Measurements from ENCODE around the gene PDGFRA. TPM values are rescaled to one million over a fixed set of nuclear protein-coding genes. Genes with fewer than 3 reads are reported as not detected.

The PDGFRA gene
- total and polyA plus RNA-seq, 10 of the 15 experiments (the other 5 are each of a cell fraction or from before 2014, with no cell fraction given) = 0.01 to 0.28 (median 0.06) TPM; not detected in 5

DNA sequence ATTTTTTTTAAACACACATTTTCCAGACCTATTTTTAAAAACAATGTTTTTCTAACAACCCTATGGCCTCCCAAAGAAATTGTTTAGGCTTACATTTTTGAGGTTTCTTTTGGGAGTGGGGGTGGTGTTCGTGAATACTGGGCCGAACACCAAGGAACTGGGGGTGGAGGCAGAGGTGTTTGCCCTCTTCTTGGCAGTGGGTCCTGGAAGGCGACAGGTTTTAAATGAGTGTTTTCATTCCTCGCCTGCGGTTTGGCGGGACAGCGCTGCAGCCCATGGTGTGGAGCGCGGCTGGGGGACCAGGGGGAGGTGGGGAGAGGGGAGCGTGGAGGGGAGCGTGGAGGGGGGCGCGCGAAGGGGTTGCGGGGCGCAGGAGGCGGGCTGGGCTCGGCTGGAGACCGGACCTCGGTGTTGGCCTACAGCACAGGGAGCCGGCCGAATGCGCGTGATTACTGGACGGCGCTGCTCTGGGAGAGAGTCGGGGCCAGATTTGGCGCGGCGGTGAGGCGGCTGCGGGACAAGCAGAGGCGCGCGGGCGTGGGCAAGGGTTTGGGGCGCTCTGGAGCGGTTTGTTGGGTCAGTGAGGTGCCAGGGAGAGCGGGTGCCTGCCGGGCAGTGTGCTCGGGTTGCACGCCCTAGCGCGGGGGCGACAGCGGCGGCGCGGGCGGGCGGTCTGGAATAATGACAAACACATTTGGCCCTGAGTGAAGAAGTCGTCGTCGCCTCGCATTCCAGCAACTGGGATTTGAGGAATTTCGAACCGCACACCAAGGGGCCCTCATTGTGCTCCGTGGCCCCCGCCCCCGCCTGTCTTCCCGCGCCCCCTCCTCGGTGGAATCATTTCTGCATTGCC, 764 bp downstream of the PDGFRA start (continued):
- no peak for TF ChIP-seq NR2F1 (conservative IDR thresholded peaks at IDR 0.05)

DNA sequence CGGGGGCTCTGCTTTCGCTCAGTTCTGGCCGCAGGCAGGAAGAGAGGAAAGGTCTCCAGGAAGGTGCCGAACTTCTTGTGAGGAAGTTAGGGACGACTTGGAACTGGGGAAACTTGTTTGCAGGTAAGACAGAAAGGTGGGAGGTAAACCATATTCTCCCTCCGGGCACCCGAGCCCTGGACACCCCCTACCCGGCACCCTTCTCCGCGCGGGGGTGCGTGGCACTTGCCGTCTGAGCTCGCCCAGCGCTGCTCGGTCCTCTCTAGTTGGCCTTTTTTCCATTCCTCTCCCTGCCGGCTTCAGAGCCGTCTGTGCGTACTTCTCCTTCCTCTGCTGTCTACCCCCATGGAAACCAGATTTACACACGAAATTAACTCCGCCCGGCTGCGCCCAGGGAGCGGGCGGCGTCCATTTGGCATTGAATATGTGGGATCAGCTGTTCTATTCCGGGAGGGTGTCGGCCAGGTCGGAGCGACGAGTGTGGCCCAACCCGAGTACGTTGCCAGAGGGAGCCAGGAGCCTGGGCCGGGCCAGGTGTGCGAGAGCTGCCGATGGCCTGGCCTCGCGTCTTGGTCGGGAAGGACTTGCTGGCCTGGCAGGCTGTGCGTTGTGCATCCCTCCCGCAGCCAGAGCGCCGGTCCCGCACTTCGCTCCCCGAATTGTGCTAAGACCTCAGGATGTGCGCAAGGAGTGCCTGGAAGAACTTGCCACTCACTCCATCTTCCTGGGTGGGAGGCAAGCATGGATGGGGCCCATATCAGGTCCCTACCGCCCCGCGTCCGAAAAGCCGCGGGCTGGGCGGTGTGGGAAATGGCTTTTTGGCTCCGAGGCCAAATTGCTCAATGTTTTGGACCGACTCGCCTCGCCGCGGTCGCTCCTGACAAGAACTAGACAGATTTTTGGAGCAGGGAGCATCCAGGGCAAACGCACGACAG, 1.7 kb downstream of the PDGFRA start:
- BruUV-seq (replicated peaks) = no TSS peak

More for the DNA sequence above, 1.7 kb downstream of the PDGFRA start:
- ChIA-PET CTCF (interaction anchor here (1.7 to 4.5 kb wide), 3 partner anchors 300 to 525 kb away, joined by 4 to 68 read pairs (median 44); no protein-coding TSS in a partner anchor), RAD21 (ENCODE audit: unreplicated experiment) (interaction anchor here (1.0 to 3.8 kb wide), 2 partner anchors 322 to 1214 kb away, joined by 4 to 19 read pairs; no protein-coding TSS in a partner anchor), POLR2A (no interaction called here), SMC1A (ENCODE audit: uncharacterized antibody, unreplicated experiment) (no interaction called here)
- H3K79me2 ChIP-seq (ENCODE audit: control insufficient read depth, insufficient read depth, low read length) = no peaks in the 10 kb centered on the region
- no peak overlapping the region for H3K9ac ChIP-seq (ENCODE audit: control insufficient read depth, insufficient read depth, low read length)
- WGBS (ENCODE audit: insufficient coverage, insufficient replicate concordance, low lambda C conversion rate, missing lambda C conversion rate) = 43% methylated on average over 63 of the region's 63 CpGs
- DNase-seq (ENCODE audit: low read depth, low spot score) = no peak
- intact Hi-C loops (cut with micrococcal nuclease; ENCODE audit: unreplicated experiment) = loop anchor here (5.0 to 10.0 kb wide), 3 partner anchors 1213 to 1853 kb away; no protein-coding TSS in a partner anchor
- ATAC-seq = no peak
- no peaks in the 10 kb centered on the region; the same call in 2 of the 3 replicates for H3K9me3 ChIP-seq (replicated peaks; ENCODE audit: control insufficient read depth, insufficient read depth, low read length)
- H3K27me3 ChIP-seq (replicated peaks in 1 of 2; ENCODE audit: control insufficient read depth in 2 of 2, insufficient read depth in 2 of 2, low read length in 1 of 2) = peaks cover 30 to 31% of the 10 kb centered on the region in 2 experiments
- H3K36me3 ChIP-seq (ENCODE audit: control insufficient read depth in 2 of 2, insufficient read depth in 2 of 2, low read length in 1 of 2) = no peaks in the 10 kb centered on the region
- TF ChIP-seq FOXK2 (IDR thresholded peaks at IDR 0.05) = no peak
- 0 out of 2 replicates have a peak, but pooled peaks have one; percentile 39 for TF ChIP-seq EZH2 (IDR thresholded peaks at IDR 0.05; ENCODE audit: borderline replicate concordance, control insufficient read depth, low read depth, low read length)
- TF ChIP-seq, protein P1, sequence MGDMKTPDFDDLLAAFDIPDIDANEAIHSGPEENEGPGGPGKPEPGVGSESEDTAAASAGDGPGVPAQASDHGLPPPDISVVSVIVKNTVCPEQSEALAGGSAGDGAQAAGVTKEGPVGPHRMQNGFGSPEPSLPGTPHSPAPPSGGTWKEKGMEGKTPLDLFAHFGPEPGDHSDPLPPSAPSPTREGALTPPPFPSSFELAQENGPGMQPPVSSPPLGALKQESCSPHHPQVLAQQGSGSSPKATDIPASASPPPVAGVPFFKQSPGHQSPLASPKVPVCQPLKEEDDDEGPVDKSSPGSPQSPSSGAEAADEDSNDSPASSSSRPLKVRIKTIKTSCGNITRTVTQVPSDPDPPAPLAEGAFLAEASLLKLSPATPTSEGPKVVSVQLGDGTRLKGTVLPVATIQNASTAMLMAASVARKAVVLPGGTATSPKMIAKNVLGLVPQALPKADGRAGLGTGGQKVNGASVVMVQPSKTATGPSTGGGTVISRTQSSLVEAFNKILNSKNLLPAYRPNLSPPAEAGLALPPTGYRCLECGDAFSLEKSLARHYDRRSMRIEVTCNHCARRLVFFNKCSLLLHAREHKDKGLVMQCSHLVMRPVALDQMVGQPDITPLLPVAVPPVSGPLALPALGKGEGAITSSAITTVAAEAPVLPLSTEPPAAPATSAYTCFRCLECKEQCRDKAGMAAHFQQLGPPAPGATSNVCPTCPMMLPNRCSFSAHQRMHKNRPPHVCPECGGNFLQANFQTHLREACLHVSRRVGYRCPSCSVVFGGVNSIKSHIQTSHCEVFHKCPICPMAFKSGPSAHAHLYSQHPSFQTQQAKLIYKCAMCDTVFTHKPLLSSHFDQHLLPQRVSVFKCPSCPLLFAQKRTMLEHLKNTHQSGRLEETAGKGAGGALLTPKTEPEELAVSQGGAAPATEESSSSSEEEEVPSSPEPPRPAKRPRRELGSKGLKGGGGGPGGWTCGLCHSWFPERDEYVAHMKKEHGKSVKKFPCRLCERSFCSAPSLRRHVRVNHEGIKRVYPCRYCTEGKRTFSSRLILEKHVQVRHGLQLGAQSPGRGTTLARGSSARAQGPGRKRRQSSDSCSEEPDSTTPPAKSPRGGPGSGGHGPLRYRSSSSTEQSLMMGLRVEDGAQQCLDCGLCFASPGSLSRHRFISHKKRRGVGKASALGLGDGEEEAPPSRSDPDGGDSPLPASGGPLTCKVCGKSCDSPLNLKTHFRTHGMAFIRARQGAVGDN (IDR thresholded peaks at IDR 0.05) = no peak
- no peak overlapping the region for H3K4me3 ChIP-seq
- H3K4me2 ChIP-seq (ENCODE audit: control insufficient read depth, insufficient read depth) = no peak overlapping the region
- no peak overlapping the region for H3K27ac ChIP-seq (ENCODE audit: control insufficient read depth, insufficient read depth)
- no peak overlapping the region for H2AFZ ChIP-seq (ENCODE audit: control insufficient read depth, low read depth, low read length)
- no peaks in the 10 kb centered on the region for H4K20me1 ChIP-seq (ENCODE audit: control insufficient read depth, insufficient read depth)
- peaks cover 10% of the 10 kb centered on the region; the same call in 1 of the 2 replicates for H3K4me1 ChIP-seq (ENCODE audit: control insufficient read depth, insufficient read depth, low read length)
- no peak for FAIRE-seq
- in situ Hi-C loops (cut with MboI) = no loop called here
